NCI-H226 (cell line): ENCODE results near the gene UBE2QL1.

Experiments
- DNase-seq: peaks from one replicate; pipeline ENCODE4 v3.0.0-alpha.2; 2015

UBE2QL1 gene

GRCh38 chr5:6480133-6481051, 31.7 kb downstream of the UBE2QL1 start:
- DNase-seq, result no peak

- DNase-seq, result no peak
Observed at GRCh38 chr5:6482735-6483134, 34.1 kb downstream of the UBE2QL1 start.

GRCh38 chr5:6483880-6484382, 35.3 kb downstream of the UBE2QL1 start:
- no peak for DNase-seq

- DNase-seq, result no peak
Observed at GRCh38 chr5:6484446-6484845, 35.8 kb downstream of the UBE2QL1 start.

- no peak for DNase-seq
Observed at GRCh38 chr5:6484899-6485298, 36.2 kb downstream of the UBE2QL1 start.

GRCh38 chr5:6485441-6485840, 36.8 kb downstream of the UBE2QL1 start:
- DNase-seq, result no peak

- DNase-seq, result no peak
Observed at GRCh38 chr5:6486074-6486473, 37.4 kb downstream of the UBE2QL1 start.

- no peak for DNase-seq
Observed at GRCh38 chr5:6487081-6487480, 38.4 kb downstream of the UBE2QL1 start.

- DNase-seq, result no peak
Observed at GRCh38 chr5:6488021-6488420, 39.4 kb downstream of the UBE2QL1 start.

GRCh38 chr5:6489643-6490185, 41.1 kb downstream of the UBE2QL1 start:
- no peak for DNase-seq

GRCh38 chr5:6490246-6490645, 41.6 kb downstream of the UBE2QL1 start:
- DNase-seq, result no peak

GRCh38 chr5:6490693-6491092, 42.0 kb downstream of the UBE2QL1 start:
- DNase-seq, result peak; percentile 18

GRCh38 chr5:6491196-6491918, 42.7 kb downstream of the UBE2QL1 start:
- no peak for DNase-seq

GRCh38 chr5:6491919-6492290, 43.2 kb downstream of the UBE2QL1 start:
- DNase-seq, result no peak

GRCh38 chr5:6492934-6493333, 44.3 kb downstream of the UBE2QL1 start:
- DNase-seq, result no peak

GRCh38 chr5:6493681-6494454, 45.2 kb downstream of the UBE2QL1 start:
- DNase-seq, result no peak

GRCh38 chr5:6494939-6495338, 46.3 kb downstream of the UBE2QL1 start:
- no peak for DNase-seq

- DNase-seq, result no peak
Observed at GRCh38 chr5:6495433-6496206, 47.0 kb downstream of the UBE2QL1 start.

- no peak for DNase-seq
Observed at GRCh38 chr5:6496207-6496584, 47.5 kb downstream of the UBE2QL1 start.

GRCh38 chr5:6496636-6497035, 48.0 kb downstream of the UBE2QL1 start:
- DNase-seq, result no peak

- no peak for DNase-seq
Observed at GRCh38 chr5:6497262-6497661, 48.6 kb downstream of the UBE2QL1 start.

- DNase-seq, result no peak
Observed at GRCh38 chr5:6498968-6499367, 50.3 kb downstream of the UBE2QL1 start.
